Measurements from ENCODE around the gene C12orf42.
"Not testable (repeated sequence)": the region's sequence is repeated elsewhere in the genome, so short reads cannot be mapped to it uniquely, and the experiment has no call there.

Gene C12orf42

GRCh38 chr12:103424849-103425586 is 70.8 kb downstream of the C12orf42 start:
- DNase-seq (ENCODE audit: low spot score), result not testable (repeated sequence)

GRCh38 chr12:103423516-103423910 is 72.3 kb downstream of the C12orf42 start:
- DNase-seq (ENCODE audit: low spot score), result no peak

GRCh38 chr12:103422746-103423515 is 72.8 kb downstream of the C12orf42 start:
- DNase-seq (ENCODE audit: low spot score), result no peak

GRCh38 chr12:103422328-103422727 is 73.4 kb downstream of the C12orf42 start:
- DNase-seq (ENCODE audit: low spot score), result no peak

- no peak for DNase-seq (ENCODE audit: low spot score)
Observed at GRCh38 chr12:103421402-103421801, 74.4 kb downstream of the C12orf42 start.

- no peak for DNase-seq (ENCODE audit: low spot score)
Observed at GRCh38 chr12:103415681-103416080, 80.1 kb downstream of the C12orf42 start.

- DNase-seq (ENCODE audit: low spot score), result no peak
Observed at GRCh38 chr12:103401421-103401820, 94.3 kb downstream of the C12orf42 start.

- DNase-seq (ENCODE audit: low spot score), result no peak
Observed at GRCh38 chr12:103399986-103400385, 95.8 kb downstream of the C12orf42 start.

- DNase-seq (ENCODE audit: low spot score), result no peak
Observed at GRCh38 chr12:103397536-103397935, 98.2 kb downstream of the C12orf42 start.

- DNase-seq (ENCODE audit: low spot score), result no peak
Observed at GRCh38 chr12:103392722-103393121, 103.0 kb downstream of the C12orf42 start.

- DNase-seq (ENCODE audit: low spot score), result no peak
Observed at GRCh38 chr12:103391103-103391502, 104.7 kb downstream of the C12orf42 start.

GRCh38 chr12:103387385-103387784 is 108.4 kb downstream of the C12orf42 start:
- no peak for DNase-seq (ENCODE audit: low spot score)

- DNase-seq (ENCODE audit: low spot score), result no peak
Observed at GRCh38 chr12:103386451-103386850, 109.3 kb downstream of the C12orf42 start.

GRCh38 chr12:103382736-103383346 is 112.9 kb downstream of the C12orf42 start:
- no peak for DNase-seq (ENCODE audit: low spot score)

GRCh38 chr12:103382119-103382518 is 113.6 kb downstream of the C12orf42 start:
- DNase-seq (ENCODE audit: low spot score), result no peak

- no peak for DNase-seq (ENCODE audit: low spot score)
Observed at GRCh38 chr12:103379670-103380069, 116.1 kb downstream of the C12orf42 start.

GRCh38 chr12:103373088-103373523 is 122.7 kb downstream of the C12orf42 start:
- no peak for DNase-seq (ENCODE audit: low spot score)

- no peak for DNase-seq (ENCODE audit: low spot score)
Observed at GRCh38 chr12:103369929-103370328, 125.8 kb downstream of the C12orf42 start.

- DNase-seq (ENCODE audit: low spot score), result no peak
Observed at GRCh38 chr12:103368167-103368566, 127.6 kb downstream of the C12orf42 start.

GRCh38 chr12:103354403-103354802 is 141.4 kb downstream of the C12orf42 start:
- DNase-seq (ENCODE audit: low spot score), result no peak

- no peak for DNase-seq (ENCODE audit: low spot score)
Observed at GRCh38 chr12:103353913-103354312, 141.9 kb downstream of the C12orf42 start.

GRCh38 chr12:103350116-103350515 is 145.7 kb downstream of the C12orf42 start:
- DNase-seq (ENCODE audit: low spot score), result no peak

- no peak for DNase-seq (ENCODE audit: low spot score)
Observed at GRCh38 chr12:103348935-103349334, 146.8 kb downstream of the C12orf42 start.
